ENCODE results near the gene ARL4D.
A peak's percentile ranks its signal among the peaks of the same experiment; 100 is the strongest.
"Not testable (repeated sequence)": the region's sequence is repeated elsewhere in the genome, so short reads cannot be mapped to it uniquely, and the experiment has no call there.

ARL4D gene, protein sequence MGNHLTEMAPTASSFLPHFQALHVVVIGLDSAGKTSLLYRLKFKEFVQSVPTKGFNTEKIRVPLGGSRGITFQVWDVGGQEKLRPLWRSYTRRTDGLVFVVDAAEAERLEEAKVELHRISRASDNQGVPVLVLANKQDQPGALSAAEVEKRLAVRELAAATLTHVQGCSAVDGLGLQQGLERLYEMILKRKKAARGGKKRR

DNA sequence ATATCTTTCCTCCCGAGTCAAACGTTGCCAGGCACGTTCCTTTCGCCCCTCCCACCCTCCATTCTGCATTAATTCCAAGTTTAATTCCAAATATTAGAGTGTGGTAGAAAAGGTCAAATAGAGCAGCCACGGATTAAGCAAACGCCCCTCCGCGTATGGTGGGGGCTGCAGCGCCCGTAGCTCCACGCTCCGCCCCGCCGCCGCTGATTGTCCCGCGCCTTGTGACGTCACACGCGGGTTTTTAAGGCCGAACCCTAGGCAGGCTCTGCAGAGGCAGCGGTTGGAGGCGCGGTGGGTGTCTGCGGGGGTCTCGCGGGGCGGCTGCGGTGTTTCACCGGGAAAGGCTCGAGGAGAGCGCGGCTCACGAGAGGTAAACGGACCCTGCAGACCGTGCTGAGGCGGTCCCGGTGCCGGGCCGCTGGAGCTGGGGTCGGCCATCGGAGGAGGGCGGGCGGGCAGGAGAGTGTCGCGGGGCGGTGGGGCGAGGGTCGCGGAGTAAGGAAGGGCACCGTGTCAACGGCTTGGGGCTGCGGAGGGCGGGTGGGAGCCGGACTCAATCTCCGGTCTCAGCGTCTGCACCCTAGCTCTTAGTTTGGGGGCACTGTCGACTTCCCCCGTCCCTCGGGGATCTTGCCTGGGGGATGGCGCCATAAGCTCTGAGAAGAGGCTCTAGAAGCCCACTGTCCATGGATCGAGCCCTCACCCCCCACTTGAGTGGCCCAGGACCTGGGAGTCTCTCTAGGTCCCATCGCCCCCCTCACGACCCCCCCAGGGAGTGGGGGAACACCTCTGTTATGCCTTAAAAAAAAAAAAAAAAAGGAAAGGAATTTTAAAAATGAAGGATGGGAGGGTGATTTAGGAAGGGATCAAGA, at the start of gene ARL4D:
Gene ARL4D (plus strand): TSS at position 270 of the 872 bp plus-strand sequence. CDS start 740 bp downstream, outside the sequence.
- in situ Hi-C loops (cut with HindIII; ENCODE audit: low pct_ligation_motif_present, low pct_unique_long_range_greater_than_20kb, low sequenced_read_pairs), result no loop called here
- peak; percentile 78 for DNase-seq

DNA sequence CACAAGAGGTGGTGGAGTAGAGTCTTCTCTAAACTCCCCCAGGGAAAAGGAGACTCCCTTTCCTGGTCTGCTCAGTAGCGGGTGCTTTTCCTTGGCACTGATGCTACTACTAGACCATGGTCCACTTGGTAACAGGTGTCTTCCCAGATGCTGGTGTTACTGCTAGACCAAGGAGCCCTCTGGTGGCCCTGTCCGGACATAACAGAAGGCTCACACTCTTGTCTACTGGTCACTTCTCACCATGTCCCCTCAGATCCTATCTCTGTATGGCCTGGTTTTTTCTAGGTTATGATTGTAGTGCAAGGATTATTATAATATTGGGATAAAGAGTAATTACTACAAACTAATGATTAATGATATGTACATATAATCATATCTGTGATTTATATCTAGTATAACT, 49.7 kb upstream of the ARL4D start:
- in situ Hi-C loops (cut with HindIII; ENCODE audit: low pct_ligation_motif_present, low pct_unique_long_range_greater_than_20kb, low sequenced_read_pairs), result no loop called here
- DNase-seq, result no peak

DNA sequence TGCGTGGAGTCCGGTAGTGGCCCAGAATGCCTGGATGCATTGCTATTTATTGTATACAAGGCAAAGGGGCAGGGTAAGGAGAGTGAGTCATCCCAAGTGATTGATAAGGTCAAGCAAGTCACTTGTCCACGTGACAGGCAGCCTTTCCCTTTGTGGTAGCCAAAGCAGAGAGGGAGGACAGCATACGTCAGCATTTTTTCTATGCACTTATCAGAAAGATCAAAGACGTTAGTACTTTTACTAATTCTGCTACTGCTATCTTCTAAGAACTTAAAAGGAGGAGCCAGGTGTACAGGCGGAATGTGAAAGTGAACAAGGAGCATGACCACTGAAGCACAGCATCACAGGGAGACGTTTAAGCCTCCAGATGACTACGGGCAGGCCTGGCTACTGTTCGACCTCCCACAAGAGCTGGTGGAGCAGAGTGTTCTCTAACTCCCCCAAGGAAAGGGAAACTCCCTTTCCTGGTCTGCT, 47.9 kb upstream of the ARL4D start:
- in situ Hi-C loops (cut with HindIII; ENCODE audit: low pct_ligation_motif_present, low pct_unique_long_range_greater_than_20kb, low sequenced_read_pairs), result no loop called here

DNA sequence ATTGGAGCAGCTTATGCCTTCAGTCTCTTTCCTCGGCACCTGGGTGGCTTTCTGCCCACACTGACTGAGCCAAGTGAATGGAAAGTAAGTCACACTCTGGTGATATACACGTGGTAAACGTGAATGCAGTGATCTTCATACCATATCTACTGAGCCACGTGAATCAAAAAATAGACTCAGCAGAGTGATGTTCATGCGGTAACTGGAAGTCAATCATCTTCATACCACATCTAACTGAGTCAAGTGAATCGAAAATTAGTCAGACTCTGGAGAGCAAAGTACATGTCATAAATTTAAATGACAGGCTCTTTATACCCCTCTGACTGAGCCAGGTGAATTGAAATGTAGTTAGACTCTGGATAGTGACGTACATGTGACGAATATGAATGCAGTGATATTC, 47.1 kb upstream of the ARL4D start:
- no peak for DNase-seq
- in situ Hi-C loops (cut with HindIII; ENCODE audit: low pct_ligation_motif_present, low pct_unique_long_range_greater_than_20kb, low sequenced_read_pairs), result no loop called here

More for the DNA sequence above, 47.9 kb upstream of the ARL4D start:
- no peak for DNase-seq

DNA sequence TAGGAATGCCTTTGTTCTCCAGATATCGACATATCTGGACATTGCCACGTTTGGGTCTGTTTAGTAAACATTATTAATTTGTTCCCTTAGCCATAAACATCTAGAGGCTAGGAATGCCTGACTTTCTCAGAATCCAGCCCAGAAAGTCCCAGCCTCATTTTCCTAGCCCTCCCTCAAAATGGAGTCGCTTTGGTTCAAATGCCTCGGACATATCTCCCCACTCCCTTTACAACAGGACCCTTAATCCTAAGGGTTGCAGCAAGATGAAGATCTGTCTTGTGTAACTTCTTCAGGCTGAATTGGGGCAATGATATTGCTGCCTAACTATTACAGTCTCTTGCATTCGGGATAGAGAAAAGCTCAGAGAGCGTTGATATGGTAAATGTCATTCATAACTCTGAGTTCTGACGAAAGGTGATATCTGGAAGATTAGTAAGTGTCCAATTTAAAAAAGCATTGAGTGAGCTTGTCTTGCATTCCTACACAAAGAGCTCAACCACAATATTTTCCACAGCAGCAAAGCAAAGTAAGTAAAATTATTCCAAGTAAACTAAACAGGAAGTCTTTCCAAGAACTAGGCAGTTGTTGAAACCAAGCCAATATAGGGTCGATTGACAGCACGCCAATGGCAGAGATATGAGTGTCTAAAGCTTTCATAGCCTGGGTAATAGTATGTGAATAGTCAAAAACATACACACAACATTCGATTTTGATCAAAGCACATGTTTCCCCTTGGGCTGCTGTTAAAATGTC, 46.0 kb upstream of the ARL4D start:
- in situ Hi-C loops (cut with HindIII; ENCODE audit: low pct_ligation_motif_present, low pct_unique_long_range_greater_than_20kb, low sequenced_read_pairs), result no loop called here
- no peak for DNase-seq

DNA sequence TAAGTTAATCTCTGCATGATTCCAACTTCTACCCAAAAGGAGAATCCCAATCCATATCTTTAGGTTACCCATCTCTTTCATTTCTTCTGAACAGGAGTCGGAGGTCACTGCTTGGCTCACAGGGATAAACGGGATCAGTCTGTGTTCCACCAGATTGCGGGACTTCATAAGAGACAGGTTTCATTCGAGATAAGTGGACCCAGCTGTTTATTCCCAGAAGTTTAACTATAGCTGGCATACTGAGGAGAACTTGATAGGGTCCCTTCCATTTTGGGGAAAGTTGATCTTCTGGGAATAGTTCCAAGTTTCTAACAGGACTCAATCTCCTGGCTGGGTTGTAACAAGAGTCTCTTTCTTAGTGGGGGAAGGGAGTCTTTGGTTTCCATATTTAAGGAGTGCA, 45.4 kb upstream of the ARL4D start:
- DNase-seq, result no peak
- in situ Hi-C loops (cut with HindIII; ENCODE audit: low pct_ligation_motif_present, low pct_unique_long_range_greater_than_20kb, low sequenced_read_pairs), result no loop called here

DNA sequence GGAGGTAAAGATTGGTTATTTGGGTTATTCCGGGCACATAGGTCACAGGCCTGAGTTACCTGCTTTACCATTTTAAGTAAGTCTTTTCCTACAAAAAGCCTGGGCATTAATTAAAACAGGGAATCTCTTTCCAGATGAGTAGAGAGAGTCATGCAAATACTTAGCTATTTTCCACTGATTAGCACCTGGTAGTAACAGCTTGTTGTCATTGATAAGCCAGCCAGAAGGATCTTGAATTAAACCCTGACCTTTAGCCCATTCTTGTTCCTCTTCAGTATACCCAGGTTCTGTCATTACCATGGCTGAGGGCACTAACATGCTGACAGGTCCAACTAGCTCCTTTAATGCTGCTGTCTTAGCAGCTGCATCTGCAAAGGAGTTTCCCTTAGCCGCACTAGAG, 44.4 kb upstream of the ARL4D start:
- in situ Hi-C loops (cut with HindIII; ENCODE audit: low pct_ligation_motif_present, low pct_unique_long_range_greater_than_20kb, low sequenced_read_pairs), result no loop called here
- DNase-seq, result no peak

DNA sequence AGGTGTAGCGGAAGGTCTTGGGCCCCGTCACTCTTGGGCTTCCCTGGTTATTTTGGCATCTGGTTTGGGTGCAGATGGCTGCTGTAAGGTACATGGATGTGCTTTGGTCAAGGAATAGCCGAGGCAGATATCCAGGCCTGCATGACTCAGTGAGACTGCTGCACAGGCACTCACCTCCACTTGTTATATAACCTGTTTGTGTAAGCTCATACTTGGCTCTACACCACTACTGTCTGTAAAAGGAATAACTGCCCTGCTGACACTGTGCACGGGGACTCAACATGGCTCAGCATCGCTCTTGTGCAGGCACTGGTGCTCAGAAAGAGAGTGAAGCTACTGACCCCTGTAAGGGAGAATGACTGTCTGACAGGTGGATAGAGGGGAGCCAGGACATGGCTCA, 42.3 kb upstream of the ARL4D start:
- DNase-seq, result no peak
- in situ Hi-C loops (cut with HindIII; ENCODE audit: low pct_ligation_motif_present, low pct_unique_long_range_greater_than_20kb, low sequenced_read_pairs), result no loop called here

DNA sequence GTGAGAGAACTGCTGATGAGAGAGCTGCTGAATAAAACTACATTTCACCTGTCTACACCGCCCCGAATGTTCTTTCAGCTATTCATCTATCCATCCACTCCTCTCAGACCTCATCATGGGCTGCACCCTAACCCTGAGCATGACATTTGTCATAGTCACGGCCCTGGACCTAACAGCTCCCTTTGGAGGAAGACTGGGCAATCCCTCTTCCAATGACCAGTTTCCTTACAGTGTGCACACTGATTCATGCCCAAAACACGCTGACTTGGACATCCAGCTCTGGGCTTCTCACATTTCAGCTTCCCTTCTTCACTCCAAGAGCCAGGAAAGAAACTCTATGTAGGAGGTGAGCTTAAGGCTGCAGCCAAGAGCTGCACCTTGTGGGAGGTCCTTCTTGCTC, 41.8 kb upstream of the ARL4D start:
- peak; percentile 91 for DNase-seq
- in situ Hi-C loops (cut with HindIII; ENCODE audit: low pct_ligation_motif_present, low pct_unique_long_range_greater_than_20kb, low sequenced_read_pairs), result no loop called here

DNA sequence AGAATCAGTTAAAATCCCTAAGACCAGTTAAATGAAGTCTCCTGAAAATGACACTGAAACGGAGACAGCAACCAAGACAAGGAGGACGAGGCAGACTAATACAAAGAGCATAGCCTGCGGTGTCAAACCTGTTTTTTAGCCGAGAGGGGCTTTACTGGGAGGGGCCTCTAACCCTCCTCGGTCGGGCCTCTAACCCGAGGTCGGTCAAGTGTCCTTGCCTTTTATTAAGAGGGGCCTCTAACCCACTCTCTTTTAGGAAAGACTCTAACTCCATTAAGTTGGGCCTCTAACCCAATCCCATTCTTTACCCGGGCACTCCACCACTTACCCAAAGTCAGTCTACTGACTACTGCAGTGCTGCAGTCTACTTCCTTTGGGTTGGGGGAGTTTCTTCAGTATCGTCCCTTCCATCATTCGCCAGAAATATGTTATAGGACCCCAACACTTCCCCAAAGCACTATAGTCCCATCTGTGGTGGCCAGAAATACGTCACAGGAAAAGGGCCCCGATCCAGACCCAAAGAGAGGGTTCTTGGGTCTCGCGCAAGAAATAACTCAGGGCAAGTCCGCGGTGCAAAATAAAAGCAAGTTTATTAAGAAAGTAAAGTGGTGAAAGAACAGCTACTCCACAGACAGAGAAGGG, 39.2 kb upstream of the ARL4D start:
- in situ Hi-C loops (cut with HindIII; ENCODE audit: low pct_ligation_motif_present, low pct_unique_long_range_greater_than_20kb, low sequenced_read_pairs), result no loop called here
- DNase-seq, result no peak

DNA sequence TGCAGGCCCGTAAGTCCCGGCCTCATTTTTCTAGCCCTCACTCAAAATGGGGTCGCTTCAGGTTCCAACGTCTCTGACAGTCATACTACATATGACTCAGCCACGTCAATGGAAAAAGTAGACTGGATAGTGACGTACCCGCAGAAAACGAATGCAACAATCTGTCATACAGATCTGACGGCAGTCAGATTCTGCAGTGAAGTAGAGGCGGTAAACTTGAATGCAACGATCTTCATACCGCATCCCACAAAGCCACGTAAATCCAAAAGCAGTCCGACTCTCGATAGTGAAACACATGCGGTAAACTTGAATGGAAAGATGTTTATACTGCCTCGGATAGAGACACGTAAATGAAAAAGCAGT, 38.4 kb upstream of the ARL4D start:
- DNase-seq, result no peak
- in situ Hi-C loops (cut with HindIII; ENCODE audit: low pct_ligation_motif_present, low pct_unique_long_range_greater_than_20kb, low sequenced_read_pairs), result no loop called here

DNA sequence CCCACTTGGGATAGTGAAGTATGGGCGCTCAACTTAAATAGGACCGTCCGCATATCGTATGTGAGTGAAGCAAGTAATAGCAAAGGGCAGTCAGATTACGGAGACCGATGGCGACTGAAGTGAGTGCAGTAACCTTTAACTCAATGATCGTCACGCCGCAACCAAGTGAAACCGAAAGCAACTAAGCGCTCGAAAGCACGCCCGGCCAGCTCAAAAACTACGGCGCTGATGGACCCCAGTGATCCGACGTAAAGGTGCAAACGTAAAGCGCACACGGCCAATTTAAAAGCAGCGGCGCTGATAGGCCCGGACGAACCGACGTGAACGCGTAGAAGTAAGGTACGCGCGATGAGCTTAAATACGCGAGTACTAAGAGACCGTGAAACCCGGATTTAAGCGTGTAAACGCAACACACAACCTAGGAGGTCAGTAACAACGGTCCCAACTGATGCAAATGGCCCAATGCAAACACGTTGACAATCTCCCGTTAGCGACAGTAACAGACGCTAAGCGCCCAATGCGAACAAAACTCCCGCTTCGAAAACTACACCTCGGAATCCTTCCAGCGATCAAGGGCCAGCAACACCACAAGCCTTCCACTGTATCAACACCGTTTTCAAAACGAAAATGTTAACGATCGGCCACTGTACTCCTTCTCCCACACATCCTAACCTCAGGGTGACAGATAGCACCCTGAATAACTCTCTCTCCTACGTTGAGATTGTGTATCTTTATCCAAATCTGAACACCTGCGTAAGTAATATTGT, 37.9 kb upstream of the ARL4D start:
- in situ Hi-C loops (cut with HindIII; ENCODE audit: low pct_ligation_motif_present, low pct_unique_long_range_greater_than_20kb, low sequenced_read_pairs), result no loop called here
- DNase-seq, result no peak

DNA sequence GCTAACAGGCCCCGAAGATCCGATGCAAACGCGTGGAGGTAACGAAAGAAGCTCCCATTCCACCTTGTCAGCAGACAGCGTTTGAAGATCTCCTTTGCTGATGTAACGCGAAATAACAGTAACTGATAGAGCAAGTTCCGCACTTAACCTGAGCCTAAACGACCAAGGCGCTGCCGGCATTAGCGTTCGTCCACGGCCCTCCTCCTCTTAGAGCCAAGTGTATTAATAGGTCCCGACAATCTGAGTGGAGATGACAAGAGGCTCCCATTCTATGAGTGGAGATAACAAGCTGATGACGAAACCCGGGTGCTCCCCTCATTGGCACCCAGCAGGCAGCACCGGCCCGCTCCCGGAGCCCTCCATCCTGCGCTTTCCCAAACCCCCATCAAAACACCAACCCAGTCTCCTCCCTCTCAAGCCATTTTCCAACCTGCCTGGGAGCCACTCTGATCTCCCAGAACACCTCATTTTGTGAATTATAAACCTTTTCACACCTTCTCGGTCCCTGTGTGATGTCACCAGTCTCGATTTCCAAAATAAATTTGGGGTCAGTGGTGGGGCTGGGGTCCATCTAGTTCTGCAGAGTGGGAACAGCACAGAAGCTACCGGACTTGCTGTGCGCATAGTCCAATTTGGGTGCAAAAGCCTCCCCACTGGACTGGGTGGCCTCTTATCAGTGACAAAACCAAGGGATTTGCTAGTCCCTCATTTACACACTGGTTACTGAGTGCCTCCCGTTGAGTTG, 35.4 kb upstream of the ARL4D start:
- in situ Hi-C loops (cut with HindIII; ENCODE audit: low pct_ligation_motif_present, low pct_unique_long_range_greater_than_20kb, low sequenced_read_pairs), result no loop called here
- DNase-seq, result no peak

DNA sequence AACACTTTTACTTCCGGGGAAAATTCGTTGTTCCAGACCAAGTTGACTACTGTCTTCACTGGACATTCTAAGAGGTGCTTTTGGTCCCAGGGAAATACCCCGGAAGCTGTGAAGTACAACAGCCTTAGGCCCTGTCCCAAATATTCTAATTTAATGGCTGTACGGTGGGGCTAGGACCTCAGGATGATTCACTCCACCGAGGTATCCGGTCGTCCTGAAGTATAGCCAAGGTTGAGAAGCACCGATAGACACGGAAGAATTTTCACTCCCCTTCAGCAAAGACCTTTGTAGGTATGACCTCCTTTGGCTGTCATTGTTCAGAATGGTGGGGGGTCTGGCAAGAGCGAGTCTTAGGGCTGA, 34.9 kb upstream of the ARL4D start:
- in situ Hi-C loops (cut with HindIII; ENCODE audit: low pct_ligation_motif_present, low pct_unique_long_range_greater_than_20kb, low sequenced_read_pairs), result no loop called here
- DNase-seq, result no peak

DNA sequence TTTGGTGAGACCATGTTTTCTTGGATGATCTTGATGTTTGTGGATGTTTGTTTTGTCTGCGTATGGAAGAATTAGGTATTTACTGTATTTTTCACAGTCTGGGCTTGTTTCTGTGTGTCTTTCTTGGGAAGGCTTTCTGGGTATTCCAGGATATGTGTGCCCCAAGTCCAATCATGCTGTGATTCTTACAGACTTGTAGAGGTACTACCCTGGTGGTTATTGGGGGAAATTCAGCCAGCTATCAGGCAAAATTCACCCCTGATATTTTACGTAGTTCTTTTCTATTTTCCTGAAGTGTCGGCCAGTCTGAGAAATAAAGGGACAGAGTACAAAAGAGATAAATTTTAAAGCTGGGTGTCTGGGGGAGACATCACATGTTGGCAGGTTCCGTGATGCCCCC, 33.4 kb upstream of the ARL4D start:
- in situ Hi-C loops (cut with HindIII; ENCODE audit: low pct_ligation_motif_present, low pct_unique_long_range_greater_than_20kb, low sequenced_read_pairs), result no loop called here
- DNase-seq, result no peak

DNA sequence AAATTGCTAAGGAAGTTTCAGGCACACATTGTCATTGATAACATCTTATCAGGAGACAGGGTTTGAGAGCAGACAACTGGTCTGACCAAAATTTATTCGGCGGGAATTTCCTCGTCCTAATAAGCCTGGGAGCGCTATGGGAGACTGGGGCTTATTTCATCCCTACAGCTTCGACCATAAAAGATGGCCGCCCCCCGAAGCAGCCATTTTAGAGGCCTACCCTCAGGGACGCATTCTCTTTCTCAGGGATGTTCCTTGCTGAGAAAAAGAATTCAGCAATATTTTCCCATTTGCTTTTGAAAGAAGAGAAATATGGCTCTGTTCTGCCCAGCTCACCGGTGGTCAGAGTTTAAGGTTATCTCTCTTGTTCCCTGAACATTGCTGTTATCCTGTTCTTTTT, 32.9 kb upstream of the ARL4D start:
- in situ Hi-C loops (cut with HindIII; ENCODE audit: low pct_ligation_motif_present, low pct_unique_long_range_greater_than_20kb, low sequenced_read_pairs); DNase-seq: not testable (repeated sequence)

DNA sequence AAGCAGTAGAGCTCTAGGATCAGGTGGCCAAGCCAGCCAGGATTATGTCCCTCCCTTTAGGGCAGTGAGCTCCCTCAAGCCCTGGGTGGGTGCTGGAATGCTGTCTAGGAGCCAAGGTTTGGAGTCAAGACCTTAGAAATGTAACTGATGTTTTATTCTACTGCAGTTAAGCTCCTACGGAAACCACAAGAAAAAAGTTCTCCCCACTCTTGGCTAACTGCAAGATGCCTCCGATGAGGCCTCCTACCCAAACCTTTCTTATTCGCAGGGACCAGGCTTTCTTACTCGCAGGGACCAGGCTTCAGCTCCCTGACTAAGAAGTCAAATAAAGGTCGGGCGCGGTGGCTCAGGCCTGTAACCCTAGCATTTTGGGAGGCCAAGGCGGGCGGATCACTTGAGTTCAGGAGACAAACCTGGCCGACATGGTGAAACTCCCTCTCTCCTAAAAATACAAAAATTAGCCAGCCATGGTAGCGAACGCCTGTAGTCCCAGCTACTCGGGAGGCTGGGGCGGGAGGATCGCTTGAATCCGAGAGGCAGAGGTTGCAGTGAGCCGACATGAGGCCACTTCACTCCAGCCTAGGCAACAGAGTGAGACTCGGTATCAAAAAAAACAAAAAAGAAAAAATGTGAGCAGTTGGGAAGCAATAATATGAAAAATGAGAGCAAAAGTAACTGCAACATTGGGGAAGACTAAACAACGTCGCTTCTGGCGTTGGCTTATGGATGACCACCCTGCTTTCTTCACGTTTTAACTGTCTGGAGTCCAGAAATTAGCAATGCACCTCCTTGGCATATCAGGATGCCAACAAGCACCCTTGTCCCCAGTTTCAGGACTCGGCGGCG, 31.7 kb upstream of the ARL4D start:
- in situ Hi-C loops (cut with HindIII; ENCODE audit: low pct_ligation_motif_present, low pct_unique_long_range_greater_than_20kb, low sequenced_read_pairs), result no loop called here
- DNase-seq, result no peak
